Ecto neural progenitor cell (in vitro differentiated cells): ENCODE data around the gene ZNF521.
"Not testable (repeated sequence)": the region's sequence is repeated elsewhere in the genome, so short reads cannot be mapped to it uniquely, and the experiment has no call there.

Source experiments
- DNase-seq: peaks from one replicate; pipeline ENCODE4 v3.0.0-alpha.2; 2018; ENCODE audit warnings: low spot score

The ZNF521 gene

GRCh38 chr18:25075331-25075730 is 276.6 kb downstream of the ZNF521 start:
- no peak for DNase-seq

GRCh38 chr18:25074925-25075324 is 277.0 kb downstream of the ZNF521 start:
- DNase-seq, result no peak

GRCh38 chr18:25072205-25072604 is 279.8 kb downstream of the ZNF521 start:
- no peak for DNase-seq

GRCh38 chr18:25067275-25068025 is 284.5 kb downstream of the ZNF521 start:
- DNase-seq, result no peak

- no peak for DNase-seq
Observed at GRCh38 chr18:25066516-25066915, 285.4 kb downstream of the ZNF521 start.

- no peak for DNase-seq
Observed at GRCh38 chr18:25062720-25063119, 289.2 kb downstream of the ZNF521 start.

GRCh38 chr18:25061395-25061794 is 290.6 kb downstream of the ZNF521 start:
- no peak for DNase-seq

GRCh38 chr18:25058521-25058920 is 293.4 kb downstream of the ZNF521 start:
- no peak for DNase-seq

GRCh38 chr18:25057491-25058050 is 294.4 kb downstream of the ZNF521 start:
- DNase-seq, result no peak

- DNase-seq, result no peak
Observed at GRCh38 chr18:25056429-25056828, 295.5 kb downstream of the ZNF521 start.

GRCh38 chr18:25055076-25055475 is 296.9 kb downstream of the ZNF521 start:
- DNase-seq, result no peak

GRCh38 chr18:25053466-25053865 is 298.5 kb downstream of the ZNF521 start:
- DNase-seq, result no peak

- DNase-seq, result no peak
Observed at GRCh38 chr18:25052511-25052921, 299.4 kb downstream of the ZNF521 start.

GRCh38 chr18:25050605-25051004 is 301.4 kb downstream of the ZNF521 start:
- DNase-seq, result no peak

GRCh38 chr18:25047983-25048382 is 304.0 kb downstream of the ZNF521 start:
- DNase-seq, result no peak

GRCh38 chr18:25047421-25047820 is 304.5 kb downstream of the ZNF521 start:
- no peak for DNase-seq

- no peak for DNase-seq
Observed at GRCh38 chr18:25044694-25045093, 307.3 kb downstream of the ZNF521 start.

GRCh38 chr18:25043104-25043503 is 308.9 kb downstream of the ZNF521 start:
- DNase-seq, result no peak

GRCh38 chr18:25042641-25043051 is 309.3 kb downstream of the ZNF521 start:
- DNase-seq, result no peak

- no peak for DNase-seq
Observed at GRCh38 chr18:25039781-25040180, 312.2 kb downstream of the ZNF521 start.

- no peak for DNase-seq
Observed at GRCh38 chr18:25038261-25038660, 313.7 kb downstream of the ZNF521 start.

- DNase-seq, result no peak
Observed at GRCh38 chr18:25033747-25034471, 318.1 kb downstream of the ZNF521 start.

- DNase-seq, result not testable (repeated sequence)
Observed at GRCh38 chr18:25033175-25033574, 318.8 kb downstream of the ZNF521 start.
